ENCODE data around the gene MGRN1.

- TF ChIP-seq POLR2A (IDR thresholded peaks at IDR 0.05): no peak
- TF ChIP-seq POLR2AphosphoS5 (IDR thresholded peaks at IDR 0.05): no peak
Observed at GRCh38 chr16:4625560-4626159, 1.0 kb downstream of the MGRN1 start.
